BJ (cell line): Measurements from ENCODE around the gene ABLIM2. TPM values are rescaled to one million over a fixed set of nuclear protein-coding genes. Genes with fewer than 3 reads are reported as not detected.

ENCODE experiments used
- CTCF ChIA-PET: fragments of 350-600 bp; formaldehyde crosslinking; extraction: SDS; loops from one replicate; lab custom pipeline; 2021; ENCODE audit warnings: antibody characterized with exemption, inconsistent platforms; lab: Yijun Ruan, JAX
- POLR2A ChIA-PET: fragments of 300-600 bp; sonication (Branson Sonifier 250); formaldehyde crosslinking; extraction: SDS; loops from one replicate; lab custom pipeline; 2021; ENCODE audit warnings: antibody characterized with exemption; lab: Charles Lee
- DNase-seq: peaks from one replicate; pipeline ENCODE4 v3.0.0-alpha.2; 2011; ENCODE audit warnings: low read depth
- H3K27me3 ChIP-seq: 2 replicates; pipeline ENCODE4 v1.6.0; 2011; ENCODE audit warnings: low read length; ENCODE audit not compliant: control insufficient read depth, insufficient read depth
- H3K36me3 ChIP-seq: 2 replicates; pipeline ENCODE4 v1.5.1; 2011; ENCODE audit warnings: low read length; ENCODE audit not compliant: control insufficient read depth, insufficient read depth
- H3K4me3 ChIP-seq: 2 replicates; pipeline ENCODE4 v1.5.1; 2011; ENCODE audit warnings: low read depth, mild to moderate bottlenecking, control low read depth, low read length
- CTCF ChIP-seq: IDR thresholded peaks from 2 replicates; pipeline ENCODE4 v1.5.1; 2011; ENCODE audit warnings: low read depth, mild to moderate bottlenecking, control low read depth, inconsistent platforms, low read length, moderate library complexity; ENCODE audit not compliant: insufficient read depth
- polyA plus RNA-seq: library from polyadenylated mRNA; depleted of rRNA; stranded (reverse); fragments of >200 nt; gene quantifications from 2 replicates; pipeline ENCODE4 v1.2.3, GENCODE V29; 2011

ABLIM2 gene
- polyA plus RNA-seq, 1 experiment: 0.07 TPM

- no peak for TF ChIP-seq CTCF
- ChIA-PET POLR2A (no interaction called here), CTCF (interaction anchor here (1.5 kb wide), 1 partner anchor 13 kb away, joined by 4 read pairs; no protein-coding TSS in a partner anchor)
- peaks cover 12% of the 10 kb centered on the region for H3K27me3 ChIP-seq
- DNase-seq: no peak
- H3K4me3 ChIP-seq: no peak overlapping the region
- H3K36me3 ChIP-seq: no peaks in the 10 kb centered on the region
Observed at GRCh38 chr4:8000721-8001491, 157.7 kb downstream of the ABLIM2 start.

GRCh38 chr4:8000247-8000646 lies 158.4 kb downstream of the ABLIM2 start:
- H3K36me3 ChIP-seq: no peaks in the 10 kb centered on the region
- H3K4me3 ChIP-seq: no peak overlapping the region
- ChIA-PET POLR2A (no interaction called here), CTCF (interaction anchor here (1.2 to 1.5 kb wide), 2 partner anchors 12 to 198 kb away, joined by 4 read pairs; no protein-coding TSS in a partner anchor)
- DNase-seq: no peak
- peaks cover 9% of the 10 kb centered on the region for H3K27me3 ChIP-seq
- TF ChIP-seq CTCF: no peak

- POLR2A ChIA-PET: no interaction called here
- CTCF ChIA-PET: interaction anchor here (1.2 to 1.5 kb wide), 2 partner anchors 11 to 198 kb away, joined by 4 read pairs; no protein-coding TSS in a partner anchor
- TF ChIP-seq CTCF: no peak
- H3K36me3 ChIP-seq: no peaks in the 10 kb centered on the region
- H3K4me3 ChIP-seq: no peak overlapping the region
- no peak for DNase-seq
- peaks cover 9% of the 10 kb centered on the region for H3K27me3 ChIP-seq
Observed at GRCh38 chr4:7999695-8000094, 158.9 kb downstream of the ABLIM2 start.

GRCh38 chr4:7999279-7999678 lies 159.3 kb downstream of the ABLIM2 start:
- Histone ChIP-seq H3K4me3 (no peak overlapping the region), H3K27me3 (peaks cover 9% of the 10 kb centered on the region), H3K36me3 (no peaks in the 10 kb centered on the region)
- no peak for DNase-seq
- no peak for TF ChIP-seq CTCF
- ChIA-PET CTCF (interaction anchor here (1.2 kb wide), 1 partner anchor 197 kb away, joined by 4 read pairs; no protein-coding TSS in a partner anchor), POLR2A (no interaction called here)

GRCh38 chr4:7998447-7998846 lies 160.2 kb downstream of the ABLIM2 start:
- no peaks in the 10 kb centered on the region for H3K36me3 ChIP-seq
- POLR2A ChIA-PET: no interaction called here
- CTCF ChIA-PET: no interaction called here
- no peak for TF ChIP-seq CTCF
- DNase-seq: no peak
- peaks cover 9% of the 10 kb centered on the region for H3K27me3 ChIP-seq
- no peak overlapping the region for H3K4me3 ChIP-seq
